ENCODE results near the gene NRP1. TPM values are rescaled to one million over a fixed set of nuclear protein-coding genes. Genes with fewer than 3 reads are reported as not detected.

NRP1 gene
- total and polyA plus RNA-seq, 10 donors = 4.8 to 202 (median 138) TPM

- peaks cover 2 to 17% (median 10%) of the 10 kb centered on the region in 6 donors for H3K4me1 ChIP-seq
- intact Hi-C loops (cut with DNase I; ENCODE audit: low total_unique reads) = no loop called here
- H3K27me3 ChIP-seq (replicated peaks in 1 of 7) = peaks cover 0 to 10% (median 0%) of the 10 kb centered on the region in 7 donors
- H3K27ac ChIP-seq = no peak overlapping the region
- no peaks in the 10 kb centered on the region for H3K9me3 ChIP-seq
- peaks cover 0 to 27% (median 4%) of the 10 kb centered on the region in 6 donors for H3K36me3 ChIP-seq
- no peak for DNase-seq
- WGBS, 5 donors = 71 to 88% (median 77%) methylated on average over 2 of the region's 2 CpGs
- no peak for TF ChIP-seq CTCF (IDR thresholded peaks at IDR 0.05 in 8 of 11, conservative IDR thresholded peaks at IDR 0.05 in 3 of 11)
- TF ChIP-seq POLR2AphosphoS5 (IDR thresholded peaks at IDR 0.05) = no peak
- no peak for TF ChIP-seq POLR2A (IDR thresholded peaks at IDR 0.05)
- no peak overlapping the region for H3K4me3 ChIP-seq
Observed at GRCh38 chr10:33176688-33177087, 157.8 kb downstream of the NRP1 start.

- Histone ChIP-seq H3K4me1 (peaks cover 2 to 17% (median 10%) of the 10 kb centered on the region in 6 donors), H3K4me3 (no peak overlapping the region), H3K27me3 (replicated peaks in 1 of 7) (peaks cover 0 to 8% (median 0%) of the 10 kb centered on the region in 7 donors), H3K9me3 (no peaks in the 10 kb centered on the region), H3K27ac (no peak overlapping the region), H3K36me3 (peaks cover 0 to 9% (median 0%) of the 10 kb centered on the region in 6 donors)
- TF ChIP-seq POLR2A (IDR thresholded peaks at IDR 0.05) = no peak
- no peak for TF ChIP-seq POLR2AphosphoS5 (IDR thresholded peaks at IDR 0.05)
- no peak for TF ChIP-seq CTCF (IDR thresholded peaks at IDR 0.05 in 8 of 11, conservative IDR thresholded peaks at IDR 0.05 in 3 of 11)
- intact Hi-C loops (cut with DNase I; ENCODE audit: low total_unique reads) = no loop called here
- WGBS, 5 donors = 78 to 91% (median 85%) methylated on average over 5 of the region's 5 CpGs
- no peak for DNase-seq
Observed at GRCh38 chr10:33174674-33175434, 159.6 kb downstream of the NRP1 start.

GRCh38 chr10:33165911-33166310 lies 168.6 kb downstream of the NRP1 start:
- 46 to 63% (median 57%) methylated on average over 3 of the region's 3 CpGs for WGBS, 5 donors
- TF ChIP-seq POLR2AphosphoS5 (IDR thresholded peaks at IDR 0.05) = no peak
- no peak for TF ChIP-seq CTCF (IDR thresholded peaks at IDR 0.05 in 8 of 11, conservative IDR thresholded peaks at IDR 0.05 in 3 of 11)
- no peak for TF ChIP-seq POLR2A (IDR thresholded peaks at IDR 0.05)
- Histone ChIP-seq H3K9me3 (no peaks in the 10 kb centered on the region), H3K27ac (no peak overlapping the region), H3K4me1 (peaks cover 0 to 10% (median 5%) of the 10 kb centered on the region in 6 donors), H3K4me3 (no peak overlapping the region), H3K27me3 (replicated peaks in 1 of 7) (peaks cover 0 to 5% (median 0%) of the 10 kb centered on the region in 7 donors), H3K36me3 (no peaks in the 10 kb centered on the region)
- intact Hi-C loops (cut with DNase I; ENCODE audit: low total_unique reads) = no loop called here
- no peak for DNase-seq

- Histone ChIP-seq H3K4me3 (no peak overlapping the region), H3K27me3 (replicated peaks in 1 of 7) (peaks cover 0 to 5% (median 0%) of the 10 kb centered on the region in 7 donors), H3K4me1 (peaks cover 0 to 10% (median 5%) of the 10 kb centered on the region in 6 donors), H3K9me3 (no peaks in the 10 kb centered on the region), H3K36me3 (no peaks in the 10 kb centered on the region), H3K27ac (no peak overlapping the region)
- 64 to 68% (median 66%) methylated on average over 9 of the region's 9 CpGs for WGBS, 5 donors
- TF ChIP-seq POLR2AphosphoS5 (IDR thresholded peaks at IDR 0.05) = no peak
- TF ChIP-seq POLR2A (IDR thresholded peaks at IDR 0.05) = no peak
- TF ChIP-seq CTCF (IDR thresholded peaks at IDR 0.05 in 8 of 11, conservative IDR thresholded peaks at IDR 0.05 in 3 of 11) = no peak
- DNase-seq = no peak
- intact Hi-C loops (cut with DNase I; ENCODE audit: low total_unique reads) = no loop called here
Observed at GRCh38 chr10:33164060-33164709, 170.3 kb downstream of the NRP1 start.

Data from spleen (tissue), 11 donors.